Activated CD8-positive, alpha-beta memory T cell treated with anti-CD3 and anti-CD28 coated beads, Interleukin-2, amount 50 U/mL, for 1 hour (primary cell): ENCODE results near the gene IARS1.

Experiments used
- DNase-seq: peaks from one replicate; pipeline ENCODE4 v3.0.0-alpha.2; 2020; ENCODE audit errors: extremely low read depth

IARS1 gene

DNA sequence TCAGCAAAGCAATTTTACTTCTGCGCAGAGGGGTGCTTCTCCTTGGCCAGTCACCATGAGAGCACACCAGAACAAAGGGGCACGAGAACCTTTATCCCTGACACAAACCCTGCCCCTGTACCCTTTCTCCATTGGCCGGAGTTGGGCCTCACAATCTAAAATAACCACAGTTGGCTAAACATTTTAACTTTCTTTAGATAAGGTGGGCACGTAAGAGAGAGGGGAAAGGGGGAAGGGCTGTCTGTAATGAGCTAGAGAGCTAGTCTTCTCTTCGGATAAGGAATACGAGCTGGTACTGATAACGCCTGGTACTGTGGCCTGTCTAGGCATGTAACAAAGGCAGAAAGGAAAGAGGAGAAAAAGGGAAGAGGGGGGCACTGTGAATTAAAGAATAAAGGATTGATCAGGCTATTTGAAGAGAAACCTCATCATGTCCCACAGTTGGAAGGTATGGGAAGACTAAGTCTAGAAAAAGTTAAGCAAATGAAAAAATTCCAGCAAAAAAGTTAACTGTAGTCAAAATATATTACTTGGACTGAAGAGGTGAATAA, 1.8 kb upstream of the IARS1 start:
- no peak for DNase-seq

DNA sequence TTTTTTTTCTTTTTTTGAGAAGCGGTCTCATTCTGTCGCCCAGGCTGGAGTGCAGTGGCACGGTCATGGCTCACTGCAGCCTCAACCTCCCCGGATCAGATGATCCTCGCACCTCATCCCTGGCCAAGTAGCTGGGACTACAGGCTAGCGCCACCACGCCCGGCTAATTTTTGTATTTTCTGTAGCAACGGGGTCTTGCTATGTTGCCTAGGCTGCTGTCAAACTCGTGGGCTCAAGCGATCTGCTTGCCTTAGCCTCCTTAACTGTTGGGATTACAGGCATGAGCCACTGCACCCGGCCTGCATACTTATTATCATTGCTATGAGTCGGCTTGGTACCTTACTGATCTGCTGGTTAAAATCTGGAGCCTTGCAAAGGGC, 790 bp upstream of the IARS1 start:
- DNase-seq, result no peak

DNA sequence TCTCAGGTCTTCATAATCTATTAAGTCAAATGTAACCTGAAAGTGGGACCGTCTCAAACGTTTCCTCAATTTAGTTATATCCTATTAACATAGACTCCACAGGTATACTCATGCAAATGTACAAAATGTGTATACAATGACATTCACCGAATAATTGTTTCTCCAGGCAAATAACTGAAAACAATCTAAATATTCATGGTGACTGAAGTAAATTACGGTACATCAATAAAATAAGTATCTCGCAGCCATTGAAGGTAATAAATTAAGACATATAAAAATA, 482 bp downstream of the IARS1 start:
- DNase-seq, result no peak

DNA sequence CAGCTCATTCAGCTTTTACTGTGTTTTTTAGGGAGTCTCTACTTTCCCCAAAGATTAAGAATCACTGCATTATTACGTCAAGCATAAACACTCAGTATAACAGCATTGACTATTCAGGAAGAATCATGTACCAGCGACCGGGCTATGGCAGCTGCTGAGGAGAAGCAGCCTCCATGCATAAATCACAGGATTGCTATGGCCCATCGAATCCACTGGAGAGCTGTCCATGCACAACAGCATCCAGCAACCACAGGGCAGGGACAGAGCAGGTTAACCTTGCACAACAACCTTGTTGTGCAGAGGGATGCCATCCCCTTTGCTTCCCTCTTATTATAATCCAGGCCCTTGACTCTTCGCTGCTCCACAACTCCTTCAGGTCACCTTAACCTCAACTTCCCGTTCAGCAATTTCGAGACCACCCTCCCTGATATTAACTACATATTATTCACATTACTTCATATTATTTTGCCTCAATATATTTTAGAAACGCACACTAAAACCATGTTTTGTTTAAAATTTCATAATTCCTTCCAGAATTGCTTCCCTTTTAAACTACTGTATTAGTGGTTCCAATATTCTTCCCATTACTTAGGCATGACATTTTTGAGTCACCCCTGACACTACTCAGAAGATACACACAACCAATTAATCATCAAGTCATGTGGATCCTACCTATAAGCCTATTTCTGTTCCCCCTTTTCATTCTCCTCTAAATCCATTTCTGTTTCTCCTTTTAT, 991 bp downstream of the IARS1 start:
- DNase-seq, result no peak

DNA sequence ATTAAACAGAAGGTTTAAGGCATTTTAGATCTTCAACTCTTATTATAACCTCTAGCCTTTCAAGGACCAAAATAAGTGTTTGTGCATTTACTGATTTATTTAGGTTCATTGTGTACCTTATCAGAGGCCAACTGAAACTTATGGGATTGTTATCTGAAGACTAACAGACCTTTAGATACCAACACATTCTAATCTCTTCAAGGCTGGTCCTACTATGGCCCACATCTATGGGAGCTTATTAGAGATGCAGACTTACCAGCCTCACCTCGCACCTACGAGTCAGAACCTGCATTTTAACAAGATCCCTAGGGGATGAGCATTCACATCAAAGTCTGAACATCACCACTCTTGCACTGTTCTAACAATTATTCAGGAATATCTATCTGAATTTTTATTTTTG, 1.9 kb downstream of the IARS1 start:
- no peak for DNase-seq

DNA sequence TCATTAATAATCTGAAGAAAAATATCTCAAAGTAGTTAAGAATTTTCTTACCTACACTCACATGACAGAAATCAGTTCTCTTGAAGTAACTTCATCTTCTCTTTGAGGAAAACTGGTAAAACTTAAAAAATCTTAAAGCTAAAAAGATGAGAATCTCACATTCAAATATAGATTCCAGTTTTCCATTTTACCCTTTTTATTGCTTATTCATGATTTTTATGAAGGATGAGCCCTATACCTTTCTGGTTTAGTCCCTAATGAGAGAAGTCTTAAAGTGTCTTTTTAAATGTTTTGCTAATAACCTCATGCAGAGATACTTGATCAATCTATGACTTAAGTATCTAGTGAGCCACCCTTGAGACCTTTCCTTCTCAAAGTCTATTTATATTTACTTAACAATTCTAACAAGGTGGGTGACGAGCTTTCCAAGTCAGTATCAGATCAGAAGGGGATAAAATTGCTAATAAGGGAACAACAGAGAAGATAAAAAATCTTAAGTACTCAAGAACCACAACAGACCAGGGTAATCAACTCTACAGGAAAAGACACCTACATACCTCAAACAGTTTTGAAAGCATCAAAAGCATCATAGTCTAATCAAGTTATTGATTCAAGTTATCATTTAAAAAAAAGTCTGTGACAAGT, 2.6 kb downstream of the IARS1 start:
- DNase-seq, result no peak

DNA sequence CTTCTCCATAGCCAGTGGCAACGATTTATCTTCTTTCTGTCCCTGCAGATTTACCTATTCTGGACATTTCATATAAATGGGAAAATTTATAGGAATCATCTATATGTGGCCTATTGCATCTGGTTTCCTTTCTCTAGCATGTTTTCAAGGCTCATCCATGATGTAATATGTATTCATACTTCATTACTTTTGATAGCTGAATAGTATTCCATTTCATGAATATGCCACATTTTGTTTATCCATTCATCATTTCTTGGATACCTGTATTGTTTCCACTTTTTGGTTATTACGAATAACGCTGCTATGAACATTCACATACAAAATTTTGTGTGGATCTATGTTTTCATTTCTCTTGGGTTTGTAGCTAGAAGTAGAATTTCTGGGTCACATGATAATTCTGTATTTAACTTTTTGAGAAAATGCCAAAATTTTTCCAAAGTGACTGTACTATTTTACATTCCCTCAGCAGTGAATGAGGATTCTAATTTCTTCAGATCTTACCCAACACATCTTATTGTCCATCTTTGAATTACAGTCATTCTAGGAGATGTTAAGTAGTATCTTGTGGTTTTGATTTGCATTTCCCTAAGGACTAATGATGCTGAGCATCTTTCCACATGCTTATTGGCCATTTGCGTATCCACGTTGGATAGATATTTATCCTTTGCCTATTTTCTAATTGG, 3.6 kb downstream of the IARS1 start:
- DNase-seq, result no peak

DNA sequence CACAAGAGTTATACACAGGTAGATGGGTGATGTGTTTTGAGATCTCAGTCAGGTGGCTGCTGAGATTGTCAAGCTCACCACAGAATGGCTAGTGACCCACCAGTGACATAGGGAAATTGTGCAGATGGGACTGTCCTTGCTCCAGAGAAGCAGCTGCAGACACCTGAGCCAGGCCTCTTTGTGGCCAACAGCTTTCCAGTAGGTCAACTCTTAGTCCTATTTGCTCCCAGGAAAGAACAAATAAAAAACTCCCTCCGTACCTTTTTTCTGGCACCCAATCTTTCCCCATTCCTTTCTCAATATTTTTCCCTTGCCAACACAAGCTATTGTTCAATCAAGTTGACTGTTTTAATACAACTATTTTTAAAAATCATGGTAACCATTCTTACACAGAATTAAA, 14.2 kb downstream of the IARS1 start:
- no peak for DNase-seq

DNA sequence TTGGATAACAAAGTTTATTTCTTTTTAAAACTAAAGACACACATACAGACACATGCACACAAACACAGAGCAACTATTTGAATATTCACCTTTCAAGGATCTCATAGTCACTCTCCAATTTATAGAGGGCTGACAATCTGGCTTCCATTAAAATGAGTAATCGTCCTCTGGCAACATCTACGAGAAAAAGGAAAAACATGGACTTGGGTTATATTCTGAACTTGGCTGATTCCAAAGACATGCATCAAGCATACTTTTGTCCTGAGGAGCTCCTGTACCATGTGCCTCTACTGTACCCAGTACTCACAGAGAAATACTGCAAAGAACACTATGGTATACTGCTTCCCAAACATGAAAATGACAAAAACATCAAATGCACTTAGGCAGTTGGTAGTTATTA, 15.4 kb downstream of the IARS1 start:
- DNase-seq, result no peak

DNA sequence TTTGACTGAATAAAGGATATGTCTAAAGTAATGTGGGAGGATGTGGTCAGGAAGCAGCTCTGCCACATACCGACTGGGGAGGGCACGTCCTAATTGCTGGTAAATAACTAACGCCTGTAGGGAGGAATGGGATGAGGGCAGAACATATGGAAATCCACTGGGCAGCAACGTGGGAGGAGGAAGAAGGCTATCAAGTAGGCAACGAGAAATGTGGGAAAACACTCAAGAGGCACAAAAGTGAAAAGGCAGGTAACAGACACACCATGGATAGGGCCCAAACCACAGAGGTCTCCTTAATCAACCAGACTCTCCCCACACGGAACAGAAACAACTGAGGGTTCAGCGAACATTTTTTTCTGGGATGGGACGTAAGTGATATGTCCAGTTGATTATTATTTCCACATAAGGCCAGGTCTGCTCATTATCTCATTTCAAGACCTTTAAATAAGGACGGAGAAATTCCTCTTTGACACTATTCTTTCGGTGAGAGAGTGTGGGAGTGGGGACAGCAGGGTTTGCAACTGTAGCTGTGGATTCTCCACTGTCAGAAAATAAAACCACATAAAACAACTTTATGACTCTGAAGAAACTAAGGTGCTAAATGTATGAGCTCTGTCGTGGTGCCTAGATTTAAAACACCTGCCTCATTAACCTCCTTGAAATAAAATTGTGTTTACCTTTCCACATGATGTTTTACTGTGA, 17.0 kb downstream of the IARS1 start:
- no peak for DNase-seq

DNA sequence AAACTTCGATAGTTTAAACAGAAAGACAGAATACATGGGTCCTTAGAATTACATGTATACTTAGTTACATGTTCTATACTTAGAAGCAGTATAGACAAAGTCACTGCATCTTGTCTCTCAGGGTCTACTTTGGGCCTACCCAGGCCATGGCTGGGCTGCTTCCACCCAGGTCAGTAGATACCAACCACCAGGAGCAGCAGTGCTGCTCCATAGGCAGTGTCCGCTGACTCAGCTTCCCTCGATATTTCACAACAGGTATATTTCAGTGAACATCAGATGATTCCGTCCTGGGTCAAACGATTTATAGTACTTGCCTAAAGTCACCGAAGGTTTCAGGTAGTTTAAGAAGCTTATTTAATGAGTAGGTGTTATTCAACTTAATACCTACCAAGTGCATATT, 18.0 kb downstream of the IARS1 start:
- DNase-seq, result no peak

DNA sequence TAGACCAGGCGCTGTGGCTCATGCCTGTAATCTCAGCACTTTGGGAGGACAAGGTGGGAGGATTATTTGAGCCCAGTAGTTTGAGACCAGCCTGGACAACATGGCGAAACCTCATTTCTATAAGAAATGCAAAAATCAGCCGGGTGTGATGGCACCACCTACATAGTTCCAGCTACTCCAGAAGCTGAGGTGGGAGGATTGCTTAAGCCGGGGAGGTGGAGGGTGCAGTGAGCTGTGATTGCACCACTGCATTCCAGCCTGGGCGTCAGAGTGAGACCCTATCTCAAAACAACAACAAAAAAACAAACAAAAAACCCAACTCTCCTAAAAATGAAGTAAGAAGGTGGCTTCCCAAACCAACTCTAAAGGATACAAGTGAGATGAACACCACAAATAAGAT, 23.0 kb downstream of the IARS1 start:
- no peak for DNase-seq

DNA sequence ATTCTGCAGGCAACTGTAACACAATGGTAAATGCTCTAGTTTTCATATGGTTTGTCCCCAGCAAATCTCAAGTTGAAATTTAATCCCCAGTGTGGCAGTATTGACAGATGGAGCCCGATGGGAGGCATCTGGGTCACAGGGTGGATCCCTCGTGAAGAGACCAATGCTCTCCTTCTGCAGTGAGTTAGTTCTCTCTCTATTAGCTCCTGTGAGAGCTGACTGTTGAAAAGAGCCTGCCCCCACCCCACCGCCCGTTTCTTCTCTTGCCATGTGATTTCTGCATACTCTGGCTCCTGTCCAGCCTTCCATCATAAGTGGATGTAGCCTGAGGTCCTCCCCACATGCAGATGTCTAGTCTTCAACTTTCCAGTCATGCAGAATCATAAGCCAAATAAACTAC, 27.0 kb downstream of the IARS1 start:
- no peak for DNase-seq

DNA sequence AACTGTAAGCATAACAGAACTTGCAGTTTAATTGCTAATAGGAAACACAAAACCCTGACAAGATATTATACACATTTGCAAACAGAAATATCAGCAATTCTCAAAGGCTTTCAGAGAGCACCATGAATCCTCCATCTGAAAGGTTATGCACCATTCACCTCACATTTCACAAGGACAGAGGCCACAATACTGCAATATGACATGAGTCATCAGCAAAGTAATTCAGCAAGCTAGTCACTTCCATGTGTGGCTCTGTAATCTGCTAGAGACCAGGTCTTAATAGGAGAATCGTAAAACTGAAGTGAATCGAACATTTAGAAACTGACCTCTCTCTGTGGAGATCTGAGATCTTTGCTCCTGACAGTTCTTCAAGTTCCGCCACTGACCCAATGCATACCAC, 28.3 kb downstream of the IARS1 start:
- no peak for DNase-seq

DNA sequence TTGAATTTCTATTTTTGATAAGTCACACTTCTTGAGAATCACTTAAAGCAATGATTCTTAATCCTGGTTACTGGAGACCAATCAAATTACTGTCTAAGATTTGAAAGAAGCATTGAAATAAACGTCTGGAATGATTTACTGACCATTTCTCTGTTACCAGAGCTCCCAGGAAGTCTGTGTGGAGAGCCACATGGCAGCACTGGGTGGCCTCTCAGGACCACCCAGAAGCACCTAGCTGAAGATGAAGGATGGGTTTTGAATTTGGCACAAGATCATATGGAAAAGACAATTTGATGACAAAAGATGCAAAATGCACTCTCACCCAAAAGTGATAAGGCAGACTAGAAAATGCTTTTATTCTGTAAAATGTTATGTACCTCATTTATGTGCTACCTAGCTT, 30.4 kb downstream of the IARS1 start:
- DNase-seq, result no peak

DNA sequence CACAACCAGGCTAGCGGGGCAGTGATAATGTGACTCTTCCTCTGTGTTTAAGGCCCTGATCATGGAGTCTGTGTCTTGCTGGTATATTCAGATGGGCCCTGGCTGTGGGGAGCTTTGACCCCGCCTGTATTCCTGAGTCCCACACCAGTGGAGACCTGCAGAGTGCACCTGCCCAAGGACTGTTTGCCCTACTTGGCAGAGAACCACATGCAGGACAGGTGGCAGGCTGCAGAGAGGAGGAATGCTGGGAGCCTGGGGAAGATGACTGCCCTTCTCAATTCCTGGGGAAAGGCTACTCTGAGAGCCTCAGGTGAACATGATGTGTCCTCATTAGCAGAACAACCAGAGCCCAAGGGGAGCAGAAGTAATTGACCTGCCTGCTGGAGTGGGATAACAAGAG, 36.2 kb downstream of the IARS1 start:
- DNase-seq, result no peak

DNA sequence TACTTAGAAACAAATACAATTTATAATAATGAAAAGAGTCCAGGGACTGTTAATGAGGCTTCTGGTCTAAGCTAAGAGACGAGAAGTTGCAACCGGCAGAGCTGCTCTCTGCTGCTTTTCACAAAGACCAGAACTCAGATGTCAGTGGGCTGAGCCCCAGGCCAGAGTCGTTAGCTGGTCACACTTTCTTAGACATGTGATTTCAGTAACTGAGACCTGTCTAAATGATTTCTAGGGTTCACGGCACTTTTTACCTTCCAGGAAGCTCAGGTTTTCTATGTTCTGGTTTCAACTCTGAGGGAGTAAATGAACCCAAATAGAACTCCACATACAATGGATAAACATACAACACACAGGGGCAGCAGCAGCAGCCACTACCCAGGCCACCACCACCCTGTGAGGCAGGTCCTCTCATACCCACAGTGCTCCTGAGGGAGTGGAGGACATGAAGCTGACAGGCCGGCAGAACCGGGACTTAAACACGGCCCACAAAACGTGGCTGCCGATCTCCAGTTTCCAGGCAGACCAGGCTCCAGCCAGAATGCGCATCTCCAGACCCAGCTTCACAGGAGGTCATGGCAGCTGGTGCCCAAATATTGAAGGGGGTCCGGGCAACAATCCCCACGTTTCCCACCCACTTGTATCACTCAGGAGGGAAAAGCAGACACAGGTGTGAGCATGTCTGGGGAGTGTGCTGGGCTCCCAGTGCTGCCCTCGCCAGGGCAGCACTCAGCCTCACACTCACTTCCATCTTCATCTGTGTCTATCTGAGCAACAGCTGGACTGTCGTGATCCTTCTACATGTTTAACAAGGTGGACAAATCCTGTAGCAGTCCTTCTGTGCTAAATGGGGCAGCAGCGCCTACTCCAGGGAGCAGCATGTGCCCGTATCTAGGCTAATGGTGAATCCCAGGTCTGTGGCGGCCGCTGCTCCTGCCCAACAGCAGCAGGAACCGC, 38.8 kb downstream of the IARS1 start:
- DNase-seq, result no peak

DNA sequence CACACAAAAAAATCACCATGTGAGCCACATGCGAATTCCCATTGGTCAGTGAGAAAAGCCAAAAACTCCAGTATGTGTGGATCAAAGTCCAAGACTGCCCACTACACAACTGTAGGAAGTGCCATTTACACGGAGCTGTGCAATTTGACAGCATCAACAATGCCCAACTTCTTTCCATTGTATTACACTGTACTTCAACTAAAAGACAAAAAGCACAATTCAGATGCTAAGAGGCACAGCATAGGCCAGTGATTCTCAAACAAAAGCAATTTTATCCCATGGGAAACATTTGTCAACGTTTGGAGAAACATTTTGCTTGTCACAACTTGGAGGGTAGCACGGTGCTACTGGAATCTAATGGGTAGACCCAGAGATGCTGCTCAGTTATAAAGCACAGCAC, 39.8 kb downstream of the IARS1 start:
- no peak for DNase-seq

DNA sequence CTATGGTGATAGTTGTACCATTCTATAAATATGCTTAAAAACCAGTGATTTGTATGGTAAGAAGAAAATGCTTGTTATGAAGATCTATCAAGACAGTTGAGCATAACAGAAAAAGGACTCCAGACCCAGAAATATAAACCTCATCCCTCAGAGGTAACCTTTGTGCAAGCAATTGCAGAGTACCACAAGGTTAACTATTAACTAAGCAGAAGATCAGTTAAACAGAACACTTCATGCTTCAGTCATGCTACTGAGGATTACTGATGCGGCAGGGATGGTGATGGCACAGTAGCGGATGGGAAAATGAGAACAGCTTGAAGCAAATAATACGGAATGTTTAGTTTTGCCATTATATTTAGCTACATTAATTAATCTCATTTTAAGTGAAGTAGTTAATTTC, 45.5 kb downstream of the IARS1 start:
- DNase-seq, result no peak

DNA sequence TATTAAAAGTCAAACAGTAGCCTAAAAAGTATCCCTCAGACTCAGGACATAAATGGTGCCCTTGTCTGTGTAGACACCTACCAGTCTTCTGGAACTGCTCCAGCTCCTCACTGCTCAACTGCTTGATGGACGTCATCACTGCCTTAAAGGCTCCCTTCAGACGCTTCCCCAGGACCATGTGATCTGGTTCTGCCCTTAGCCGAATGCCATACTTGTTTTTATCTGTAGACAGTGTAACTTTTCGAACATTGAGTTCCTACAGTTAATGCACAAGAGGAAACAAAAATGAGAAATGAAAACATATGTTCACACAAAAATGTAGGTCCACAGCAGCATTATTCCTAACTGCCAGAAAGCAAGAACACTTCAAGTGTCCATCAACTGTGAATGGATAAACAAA, 46.2 kb downstream of the IARS1 start:
- DNase-seq, result no peak

DNA sequence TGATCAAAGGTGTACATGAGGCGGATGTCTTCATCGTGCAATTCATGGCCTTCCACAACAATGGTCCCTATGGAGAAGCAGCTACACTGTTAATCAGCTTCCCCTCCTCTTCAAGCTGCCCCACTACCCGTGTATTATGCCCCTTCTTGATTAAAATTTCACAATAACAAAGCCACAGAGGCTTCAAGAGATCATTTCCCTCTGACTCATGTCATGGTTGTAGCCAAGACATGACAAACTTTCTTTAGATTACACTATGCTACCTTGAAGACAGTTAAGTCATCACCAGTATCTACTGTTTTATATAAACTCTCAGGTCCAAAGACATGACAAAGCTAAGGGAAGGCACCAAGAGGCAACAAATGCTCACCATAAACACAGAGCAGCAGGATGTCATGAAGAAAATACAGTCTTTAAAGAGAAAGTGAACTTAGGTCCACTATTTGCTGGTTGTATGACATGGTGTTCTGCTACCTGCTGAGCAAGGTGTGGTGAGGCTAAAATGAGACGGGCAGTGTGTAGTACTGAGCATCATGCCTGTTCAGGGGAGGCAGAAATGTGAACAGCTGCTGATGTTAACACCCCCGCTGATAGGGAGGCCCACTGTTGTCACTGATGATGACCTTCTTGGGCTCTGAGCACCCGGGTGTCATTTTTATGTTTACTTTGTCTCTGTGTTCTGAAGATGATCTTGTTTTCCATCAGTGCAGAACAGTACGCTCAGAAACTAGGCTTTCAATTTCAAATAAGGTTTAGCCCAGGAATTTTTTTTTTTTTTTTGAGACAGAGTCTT, 48.3 kb downstream of the IARS1 start:
- no peak for DNase-seq
